Activated CD4-positive, alpha-beta memory T cell treated with anti-CD3 and anti-CD28 coated beads for 36 hours (primary cell): ENCODE data around the gene TMEM18. TPM values are rescaled to one million over a fixed set of nuclear protein-coding genes. Genes with fewer than 3 reads are reported as not detected.

Experiments
- CTCF ChIA-PET: fragments of 350-600 bp; sonication (Branson Sonifier 250); formaldehyde crosslinking; loops from one replicate; lab custom pipeline; 2021; ENCODE audit warnings: antibody characterized with exemption, inconsistent platforms; lab: Charles Lee
- POLR2A ChIA-PET: fragments of 350-600 bp; sonication (Branson Sonifier 250); formaldehyde crosslinking; loops from one replicate; lab custom pipeline; 2021; ENCODE audit warnings: antibody characterized with exemption; lab: Charles Lee
- DNase-seq: peaks from one replicate; pipeline ENCODE4 v3.0.0-alpha.2; 2020
- H3K27ac Mint-ChIP-seq: one replicate; pipeline ENCODE4 v1.8.0; 2021; ENCODE audit warnings: mixed read lengths
- H3K27me3 Mint-ChIP-seq: one replicate; pipeline ENCODE4 v1.8.0; 2021; ENCODE audit warnings: mixed read lengths
- H3K36me3 Mint-ChIP-seq: one replicate; pipeline ENCODE4 v1.8.0; 2021; ENCODE audit warnings: mixed read lengths
- H3K4me1 Mint-ChIP-seq: one replicate; pipeline ENCODE4 v1.8.0; 2021; ENCODE audit warnings: low read depth, mixed read lengths
- H3K4me3 Mint-ChIP-seq: one replicate; pipeline ENCODE4 v1.8.0; 2021; ENCODE audit warnings: mild to moderate bottlenecking, mixed read lengths
- H3K9me3 Mint-ChIP-seq: one replicate; pipeline ENCODE4 v1.8.0; 2021; ENCODE audit warnings: mixed read lengths
- intact Hi-C: fragments of 100-400 bp; cut with micrococcal nuclease; formaldehyde crosslinking; loops from one replicate; pipeline ENCODE4 v1.15.1; 2023
- total RNA-seq, 2 experiments: library from RNA; stranded (reverse); gene quantifications; one replicate each; pipeline ENCODE4 v1.2.3, GENCODE V29; 2021

Gene TMEM18
- total RNA-seq, 2 experiments from 2014 or later: 20.8 to 21.8 TPM

GRCh38 chr2:626491-627339, 50.5 kb downstream of the TMEM18 start:
- no peak overlapping the region for H3K4me3 Mint-ChIP-seq
- intact Hi-C loops: no loop called here
- peaks cover 6% of the 10 kb centered on the region for H3K27me3 Mint-ChIP-seq
- H3K27ac Mint-ChIP-seq: no peak overlapping the region
- H3K4me1 Mint-ChIP-seq: no peaks in the 10 kb centered on the region
- DNase-seq: no peak
- ChIA-PET CTCF (interaction anchor here (1.0 to 1.2 kb wide), 2 partner anchors 196 to 380 kb away, joined by 3 to 4 read pairs; no protein-coding TSS in a partner anchor), POLR2A (no interaction called here)
- no peaks in the 10 kb centered on the region for H3K36me3 Mint-ChIP-seq
- H3K9me3 Mint-ChIP-seq: peaks cover 1% of the 10 kb centered on the region

- Mint-ChIP-seq H3K4me3 (no peak overlapping the region), H3K4me1 (no peaks in the 10 kb centered on the region), H3K9me3 (no peaks in the 10 kb centered on the region), H3K27ac (no peak overlapping the region), H3K27me3 (peaks cover 6% of the 10 kb centered on the region), H3K36me3 (no peaks in the 10 kb centered on the region)
- DNase-seq: no peak
- ChIA-PET CTCF (interaction anchor here (1.0 to 1.2 kb wide), 3 partner anchors 11 to 379 kb away, joined by 3 to 4 read pairs (median 3); no protein-coding TSS in a partner anchor), POLR2A (no interaction called here)
- intact Hi-C loops: no loop called here
Observed at GRCh38 chr2:625415-626333, 51.5 kb downstream of the TMEM18 start.

DNA sequence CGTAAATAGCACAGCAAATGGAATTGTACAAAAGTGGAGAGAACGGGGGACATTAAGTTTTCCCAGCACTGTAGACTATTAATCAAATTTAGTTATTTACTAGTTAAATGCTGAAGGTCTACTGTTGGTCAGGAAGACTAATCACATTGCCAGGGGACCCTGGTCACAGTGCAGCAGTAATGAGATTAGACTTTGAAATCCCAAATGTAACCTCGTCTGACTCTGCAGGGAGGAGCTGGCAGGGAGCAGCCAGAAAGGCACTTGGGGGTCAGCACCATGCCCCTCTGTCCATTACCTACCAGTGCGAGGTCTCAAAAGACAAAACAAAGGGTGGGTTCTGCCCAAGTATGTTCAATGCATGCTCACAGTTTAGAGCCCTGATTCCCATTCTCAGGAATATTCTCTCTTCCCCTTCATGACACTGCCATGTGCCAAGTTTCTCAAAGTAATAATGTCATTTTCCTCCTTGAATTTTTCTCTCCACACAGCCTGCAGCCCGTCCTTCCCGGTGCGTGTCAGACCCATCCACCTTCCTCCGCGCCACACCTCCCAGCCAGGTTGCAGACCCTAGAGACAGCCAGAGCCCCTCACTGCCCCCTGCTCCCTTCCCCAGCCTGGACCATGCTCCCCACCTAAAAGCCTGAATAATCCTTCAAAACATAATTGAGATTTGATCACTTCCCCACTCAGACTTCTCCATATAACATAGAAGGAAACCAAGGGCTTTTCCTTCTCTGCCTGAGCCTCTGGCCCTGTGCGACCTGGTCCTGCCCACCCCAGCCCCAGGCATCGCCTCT, 52.5 kb downstream of the TMEM18 start:
- intact Hi-C loops: no loop called here
- Mint-ChIP-seq H3K4me3 (no peak overlapping the region), H3K4me1 (no peaks in the 10 kb centered on the region), H3K27me3 (peaks cover 6% of the 10 kb centered on the region), H3K36me3 (no peaks in the 10 kb centered on the region), H3K9me3 (no peaks in the 10 kb centered on the region), H3K27ac (no peak overlapping the region)
- CTCF ChIA-PET: interaction anchor here (1.2 kb wide), 2 partner anchors 12 to 378 kb away, joined by 3 to 4 read pairs; no protein-coding TSS in a partner anchor
- POLR2A ChIA-PET: no interaction called here
- DNase-seq: no peak

- H3K9me3 Mint-ChIP-seq: no peaks in the 10 kb centered on the region
- peaks cover 6% of the 10 kb centered on the region for H3K27me3 Mint-ChIP-seq
- H3K27ac Mint-ChIP-seq: no peak overlapping the region
- intact Hi-C loops: no loop called here
- no peaks in the 10 kb centered on the region for H3K4me1 Mint-ChIP-seq
- no peak overlapping the region for H3K4me3 Mint-ChIP-seq
- no peaks in the 10 kb centered on the region for H3K36me3 Mint-ChIP-seq
- POLR2A ChIA-PET: no interaction called here
- CTCF ChIA-PET: no interaction called here
- no peak for DNase-seq
Observed at GRCh38 chr2:624096-624495, 53.1 kb downstream of the TMEM18 start.

DNA sequence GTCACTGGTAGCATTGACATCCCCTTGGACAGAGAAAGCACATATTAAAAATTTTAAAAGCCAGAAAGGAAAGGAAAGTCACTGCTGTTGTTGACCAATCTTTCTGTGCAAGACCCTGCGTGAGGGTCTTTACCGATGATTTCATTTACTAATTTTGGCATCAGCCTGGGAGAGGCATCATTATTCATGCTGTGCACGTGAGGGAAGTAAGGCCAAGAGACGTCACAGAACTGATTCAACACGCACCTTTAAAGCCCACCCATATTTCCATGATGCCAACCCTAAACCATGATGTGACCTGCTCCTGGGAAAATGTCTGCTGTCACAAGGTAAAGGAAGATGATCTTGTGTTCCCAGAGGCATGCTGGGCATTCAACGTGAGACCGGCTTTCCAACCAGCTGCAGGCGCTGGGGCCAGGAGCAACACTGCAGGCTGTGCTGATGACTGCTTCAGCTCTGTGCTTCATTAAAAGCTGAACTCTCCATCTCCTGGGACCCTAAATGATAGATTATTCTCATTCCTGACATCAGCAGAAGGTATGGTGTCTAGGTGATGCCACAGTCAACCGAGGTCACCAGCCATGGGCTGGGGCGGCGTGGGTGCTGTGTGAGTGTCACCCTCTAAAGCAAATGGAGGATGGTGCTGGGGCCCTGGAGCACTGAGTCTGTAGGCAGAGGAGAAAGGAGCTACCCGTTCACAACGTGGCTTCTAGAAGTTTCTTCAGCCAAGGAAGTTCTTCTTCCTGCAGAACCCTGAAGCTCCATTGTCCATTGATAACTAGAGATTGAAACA, 53.9 kb downstream of the TMEM18 start:
- H3K27me3 Mint-ChIP-seq: peaks cover 3% of the 10 kb centered on the region
- POLR2A ChIA-PET: no interaction called here
- intact Hi-C loops: no loop called here
- peaks cover under 1% of the 10 kb centered on the region for H3K9me3 Mint-ChIP-seq
- H3K4me1 Mint-ChIP-seq: no peaks in the 10 kb centered on the region
- no peak for DNase-seq
- no peak overlapping the region for H3K4me3 Mint-ChIP-seq
- no peaks in the 10 kb centered on the region for H3K36me3 Mint-ChIP-seq
- H3K27ac Mint-ChIP-seq: no peak overlapping the region
- CTCF ChIA-PET: no interaction called here

DNA sequence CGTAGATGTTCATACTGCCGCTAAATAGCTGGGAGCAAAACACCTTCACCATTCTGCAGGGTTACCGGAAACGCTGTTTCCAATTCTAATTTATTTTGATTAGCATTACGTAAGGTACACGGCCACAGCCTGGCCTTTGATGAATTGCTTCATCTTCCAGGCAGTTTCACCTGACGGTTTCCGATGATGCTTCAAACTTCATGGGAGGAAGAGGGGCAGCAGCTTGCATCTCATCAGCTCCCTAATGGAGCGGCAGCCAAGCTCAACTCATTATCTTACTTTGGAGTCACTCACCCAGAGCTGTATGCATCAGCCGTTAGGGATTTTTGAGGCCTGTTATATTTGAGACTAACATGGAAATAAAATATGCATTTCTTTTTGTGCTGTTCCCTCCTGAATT, 54.8 kb downstream of the TMEM18 start:
- no peak for DNase-seq
- intact Hi-C loops: no loop called here
- no peaks in the 10 kb centered on the region for H3K27me3 Mint-ChIP-seq
- ChIA-PET CTCF (interaction anchor here (1.3 kb wide), 1 partner anchor 14 kb away, joined by 5 read pairs; no protein-coding TSS in a partner anchor), POLR2A (no interaction called here)
- H3K27ac Mint-ChIP-seq: no peak overlapping the region
- H3K9me3 Mint-ChIP-seq: peaks cover 10% of the 10 kb centered on the region
- H3K4me3 Mint-ChIP-seq: no peak overlapping the region
- H3K4me1 Mint-ChIP-seq: no peaks in the 10 kb centered on the region
- H3K36me3 Mint-ChIP-seq: no peaks in the 10 kb centered on the region

DNA sequence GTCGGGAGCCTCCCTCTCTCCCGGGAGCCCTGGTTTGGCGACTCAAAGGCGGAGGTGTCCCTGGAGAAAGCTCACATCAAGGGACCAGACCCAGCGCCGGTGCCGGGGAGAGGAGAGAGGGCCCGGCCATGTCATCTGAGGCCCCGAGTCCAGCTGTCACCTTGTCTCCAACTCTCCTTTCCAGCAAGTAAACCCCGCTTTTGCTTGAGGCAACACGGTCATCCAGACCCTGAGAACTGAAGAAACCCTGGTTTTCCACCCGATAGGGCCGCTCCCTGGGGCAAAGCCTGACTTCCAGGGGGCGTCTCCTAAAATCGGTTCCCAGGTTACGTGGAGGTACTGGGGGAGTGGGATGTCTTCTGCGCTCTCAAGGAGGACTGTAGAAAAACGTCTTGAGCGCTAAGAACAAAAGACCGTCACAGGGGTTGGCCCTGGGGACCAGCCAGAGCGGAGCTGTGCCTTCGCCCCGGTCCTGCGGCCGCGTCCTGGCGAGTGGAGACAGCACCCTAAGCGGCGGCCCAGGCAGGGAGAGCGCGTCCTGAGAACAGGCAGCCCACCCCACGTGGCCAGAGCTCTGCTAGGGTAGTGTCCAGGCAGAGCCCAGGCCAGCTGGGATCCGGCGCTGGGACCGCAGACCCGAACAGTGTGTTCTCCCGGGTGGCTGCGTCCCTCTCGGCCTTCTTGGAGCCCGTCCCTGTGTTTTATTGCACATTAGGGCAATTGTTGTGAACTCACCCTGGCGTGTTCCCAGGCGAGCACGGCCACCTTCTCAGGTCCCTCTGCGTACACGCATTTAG, 55.7 kb downstream of the TMEM18 start:
- intact Hi-C loops: no loop called here
- Mint-ChIP-seq H3K36me3 (no peaks in the 10 kb centered on the region), H3K4me1 (no peaks in the 10 kb centered on the region), H3K27me3 (no peaks in the 10 kb centered on the region), H3K27ac (no peak overlapping the region), H3K9me3 (peaks cover 10% of the 10 kb centered on the region), H3K4me3 (no peak overlapping the region)
- no peak for DNase-seq
- CTCF ChIA-PET: interaction anchor here (1.3 kb wide), 1 partner anchor 15 kb away, joined by 5 read pairs; no protein-coding TSS in a partner anchor
- POLR2A ChIA-PET: no interaction called here

- no peaks in the 10 kb centered on the region for H3K36me3 Mint-ChIP-seq
- intact Hi-C loops: no loop called here
- no peak overlapping the region for H3K27ac Mint-ChIP-seq
- peaks cover 10% of the 10 kb centered on the region for H3K9me3 Mint-ChIP-seq
- H3K27me3 Mint-ChIP-seq: no peaks in the 10 kb centered on the region
- no peak for DNase-seq
- ChIA-PET POLR2A (no interaction called here), CTCF (interaction anchor here (1.3 kb wide), 1 partner anchor 16 kb away, joined by 5 read pairs; no protein-coding TSS in a partner anchor)
- no peaks in the 10 kb centered on the region for H3K4me1 Mint-ChIP-seq
- H3K4me3 Mint-ChIP-seq: no peak overlapping the region
Observed at GRCh38 chr2:620471-621302, 56.5 kb downstream of the TMEM18 start.

DNA sequence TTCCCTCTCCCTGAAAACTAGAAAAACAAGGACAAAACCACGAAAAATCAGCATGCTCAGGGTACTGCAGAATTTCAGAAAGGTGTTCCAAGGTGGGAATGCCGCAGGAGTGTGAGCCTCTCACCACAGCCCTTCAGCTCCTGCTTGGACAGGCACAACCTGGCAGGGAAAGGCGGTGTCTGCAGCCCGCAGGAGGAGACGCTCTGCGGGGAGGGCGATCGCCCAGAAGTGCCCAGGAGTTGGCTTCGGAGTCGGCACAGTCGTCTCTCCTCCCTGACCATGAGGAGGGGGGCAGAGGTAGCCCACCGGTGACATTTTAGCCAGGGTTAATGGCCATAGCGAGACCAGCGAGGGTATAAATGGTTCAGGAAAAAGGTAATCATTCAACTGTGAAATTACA, 57.2 kb downstream of the TMEM18 start:
- no peak overlapping the region for H3K4me3 Mint-ChIP-seq
- DNase-seq: no peak
- POLR2A ChIA-PET: no interaction called here

DNA sequence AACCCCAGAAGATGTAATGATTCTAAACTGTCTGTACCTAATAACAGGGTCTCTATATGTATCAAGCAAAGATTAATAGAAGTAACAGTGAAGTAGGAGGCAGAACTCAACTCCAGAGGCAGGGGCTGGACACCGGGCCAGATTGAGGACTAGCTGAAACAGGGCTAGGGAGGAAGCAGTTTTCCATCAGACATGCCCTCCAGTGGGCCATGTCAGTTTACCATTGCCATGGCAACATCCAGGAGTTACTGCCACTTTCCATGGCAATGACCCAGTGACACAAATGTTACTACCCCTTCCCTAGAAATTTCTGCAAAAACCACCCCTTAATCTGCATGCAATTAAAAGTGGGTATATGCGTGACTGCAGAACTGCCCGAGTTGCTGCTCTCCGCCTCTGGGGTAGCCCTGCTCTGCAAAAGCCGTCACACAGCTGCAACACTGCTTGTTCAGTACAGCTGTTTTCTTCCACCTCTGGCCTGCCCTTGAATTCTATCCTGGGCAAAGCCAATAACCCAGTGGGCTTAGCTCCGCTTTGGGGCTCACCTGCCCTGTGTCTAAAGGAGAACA, 58.7 kb downstream of the TMEM18 start:
- peaks cover 10% of the 10 kb centered on the region for H3K9me3 Mint-ChIP-seq
- no peak overlapping the region for H3K27ac Mint-ChIP-seq
- intact Hi-C loops: no loop called here
- no peak for DNase-seq
- no peak overlapping the region for H3K4me3 Mint-ChIP-seq
- H3K36me3 Mint-ChIP-seq: no peaks in the 10 kb centered on the region
- CTCF ChIA-PET: no interaction called here
- POLR2A ChIA-PET: no interaction called here
- peaks cover 1% of the 10 kb centered on the region for H3K27me3 Mint-ChIP-seq
- H3K4me1 Mint-ChIP-seq: no peaks in the 10 kb centered on the region

More for the DNA sequence above, 57.2 kb downstream of the TMEM18 start:
- peaks cover 10% of the 10 kb centered on the region for H3K9me3 Mint-ChIP-seq
- H3K36me3 Mint-ChIP-seq: no peaks in the 10 kb centered on the region
- CTCF ChIA-PET: no interaction called here
- no peak overlapping the region for H3K27ac Mint-ChIP-seq
- no peaks in the 10 kb centered on the region for H3K4me1 Mint-ChIP-seq
- intact Hi-C loops: no loop called here
- peaks cover 1% of the 10 kb centered on the region for H3K27me3 Mint-ChIP-seq
